Uterus (tissue), 4 donors: ENCODE data around the gene GRIN2A. TPM values are rescaled to one million over a fixed set of nuclear protein-coding genes. Genes with fewer than 3 reads are reported as not detected.

Experiments used
- DNase-seq, 2 donors: peaks; one replicate each; pipeline ENCODE4 v3.0.0-alpha.2; 2019 to 2020
- H3K27ac ChIP-seq, 2 donors: fragments of 200-600 bp; sonication (generic); 1 replicate in 1 of 2; 2 replicates in 1 of 2; pipeline ENCODE4 v1.5.1; 2016 to 2018
- H3K27me3 ChIP-seq, 2 donors: fragments of 200-600 bp; sonication (generic); one replicate each; pipeline ENCODE4 v1.5.1; 2018 to 2019; ENCODE audit warnings: control low read depth in 1 of 2
- H3K36me3 ChIP-seq, 2 donors: fragments of 200-600 bp; sonication (generic); one replicate each; pipeline ENCODE4 v1.5.1; 2019; ENCODE audit warnings: control low read depth in 1 of 2
- H3K4me1 ChIP-seq, 2 donors: fragments of 200-600 bp; sonication (generic); one replicate each; pipeline ENCODE4 v1.5.1; 2018 to 2019; ENCODE audit warnings: control low read depth in 1 of 2
- H3K4me3 ChIP-seq, 2 donors: fragments of 200-600 bp; sonication (generic); 1 replicate in 1 of 2; 2 replicates in 1 of 2; pipeline ENCODE4 v1.5.1; 2018 to 2019; ENCODE audit warnings: mild to moderate bottlenecking in 1 of 2
- H3K9me3 ChIP-seq, 2 donors: fragments of 200-600 bp; sonication (generic); one replicate each; pipeline ENCODE4 v1.5.1; 2019; ENCODE audit warnings: control low read depth in 1 of 2
- POLR2A ChIP-seq, 2 donors: fragments of 450-650 bp; IDR thresholded peaks; one replicate each; pipeline ENCODE4 v1.6.1; 2016; ENCODE audit warnings: antibody characterized with exemption in 2 of 2, mild to moderate bottlenecking in 1 of 2, moderate library complexity in 1 of 2
- intact Hi-C: fragments of 100-400 bp; cut with DNase I; formaldehyde crosslinking; loops from one replicate; pipeline ENCODE4 v1.15.1; 2023; ENCODE audit warnings: low total_unique reads
- total RNA-seq, 4 donors: library from RNA; depleted of rRNA in 3 of 4; stranded (reverse); fragments of >200 nt in 3 of 4; gene quantifications; one replicate each; pipeline versions ENCODE4 v1.1.0 to v1.2.4, GENCODE V29; 2014 to 2023
- TF ChIP-seq, protein P1 (sequence below), 4 experiments: fragments of 200-600 bp in 2 of 4; fragments of 450-650 bp in 2 of 4; sonication (generic) in 2 of 4; IDR thresholded peaks; one replicate each; pipeline ENCODE4 v1.5.1; 2016 to 2019; ENCODE audit warnings: antibody characterized with exemption in 4 of 4, mild to moderate bottlenecking in 2 of 4, moderate library complexity in 1 of 4
- donor health status: DM: yes; HTN: yes; CAD: no.

Gene GRIN2A
- total RNA-seq, 4 donors from 2014 or later = under 0.01 to 2.4 (median 0.56) TPM

DNA sequence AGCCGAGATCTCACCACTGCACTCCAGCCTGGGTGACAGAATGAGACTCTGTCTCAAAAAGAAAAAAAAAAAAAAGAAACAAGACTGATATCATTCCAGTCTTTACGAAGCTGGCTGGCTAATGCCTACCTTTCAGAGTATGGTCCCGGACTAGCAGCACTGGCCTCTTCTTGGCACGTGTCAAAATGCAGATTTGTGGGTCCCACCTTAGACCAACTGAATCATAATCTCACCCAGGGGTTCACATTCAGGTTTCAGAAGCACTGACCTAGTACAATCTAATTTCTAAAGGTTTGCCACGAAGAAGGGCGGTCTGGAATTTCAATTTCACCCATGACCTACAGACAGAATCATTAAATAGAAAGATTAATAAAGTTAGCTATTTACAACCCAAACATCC lies 43.4 kb upstream of the GRIN2A start:
- H3K36me3 ChIP-seq = no peaks in the 10 kb centered on the region
- H3K9me3 ChIP-seq = no peaks in the 10 kb centered on the region
- no peak for DNase-seq
- H3K27ac ChIP-seq = no peak overlapping the region
- H3K4me3 ChIP-seq = no peak overlapping the region
- TF ChIP-seq, protein P1, sequence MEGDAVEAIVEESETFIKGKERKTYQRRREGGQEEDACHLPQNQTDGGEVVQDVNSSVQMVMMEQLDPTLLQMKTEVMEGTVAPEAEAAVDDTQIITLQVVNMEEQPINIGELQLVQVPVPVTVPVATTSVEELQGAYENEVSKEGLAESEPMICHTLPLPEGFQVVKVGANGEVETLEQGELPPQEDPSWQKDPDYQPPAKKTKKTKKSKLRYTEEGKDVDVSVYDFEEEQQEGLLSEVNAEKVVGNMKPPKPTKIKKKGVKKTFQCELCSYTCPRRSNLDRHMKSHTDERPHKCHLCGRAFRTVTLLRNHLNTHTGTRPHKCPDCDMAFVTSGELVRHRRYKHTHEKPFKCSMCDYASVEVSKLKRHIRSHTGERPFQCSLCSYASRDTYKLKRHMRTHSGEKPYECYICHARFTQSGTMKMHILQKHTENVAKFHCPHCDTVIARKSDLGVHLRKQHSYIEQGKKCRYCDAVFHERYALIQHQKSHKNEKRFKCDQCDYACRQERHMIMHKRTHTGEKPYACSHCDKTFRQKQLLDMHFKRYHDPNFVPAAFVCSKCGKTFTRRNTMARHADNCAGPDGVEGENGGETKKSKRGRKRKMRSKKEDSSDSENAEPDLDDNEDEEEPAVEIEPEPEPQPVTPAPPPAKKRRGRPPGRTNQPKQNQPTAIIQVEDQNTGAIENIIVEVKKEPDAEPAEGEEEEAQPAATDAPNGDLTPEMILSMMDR (IDR thresholded peaks at IDR 0.05) = no peak
- TF ChIP-seq POLR2A (IDR thresholded peaks at IDR 0.05) = no peak
- intact Hi-C loops = no loop called here
- no peaks in the 10 kb centered on the region for H3K4me1 ChIP-seq
- no peaks in the 10 kb centered on the region for H3K27me3 ChIP-seq

DNA sequence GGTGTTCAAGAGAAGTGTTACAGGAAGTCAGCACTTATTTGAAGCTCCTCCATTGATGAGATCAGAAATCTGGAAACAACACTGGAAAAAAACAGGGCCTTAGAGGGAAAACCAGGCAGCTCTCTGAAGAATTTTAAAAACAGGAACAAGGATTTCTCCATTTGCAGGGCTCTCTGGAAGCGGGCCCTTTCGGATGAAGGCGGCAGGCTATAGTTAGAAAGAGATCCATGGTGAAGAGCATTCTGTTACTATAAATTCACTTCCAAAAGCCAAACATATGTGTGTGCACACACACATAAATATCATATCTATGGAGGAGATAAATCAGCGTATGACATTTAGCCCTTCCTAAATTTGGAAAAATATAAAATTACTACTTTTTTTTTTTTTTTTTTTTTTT lies 42.6 kb upstream of the GRIN2A start:
- no peak for DNase-seq
- no peak for TF ChIP-seq POLR2A (IDR thresholded peaks at IDR 0.05)
- TF ChIP-seq, protein P1 (IDR thresholded peaks at IDR 0.05) = no peak
- Histone ChIP-seq H3K4me3 (no peak overlapping the region), H3K9me3 (no peaks in the 10 kb centered on the region), H3K27ac (no peak overlapping the region), H3K4me1 (no peaks in the 10 kb centered on the region), H3K27me3 (no peaks in the 10 kb centered on the region), H3K36me3 (no peaks in the 10 kb centered on the region)
- intact Hi-C loops = no loop called here

DNA sequence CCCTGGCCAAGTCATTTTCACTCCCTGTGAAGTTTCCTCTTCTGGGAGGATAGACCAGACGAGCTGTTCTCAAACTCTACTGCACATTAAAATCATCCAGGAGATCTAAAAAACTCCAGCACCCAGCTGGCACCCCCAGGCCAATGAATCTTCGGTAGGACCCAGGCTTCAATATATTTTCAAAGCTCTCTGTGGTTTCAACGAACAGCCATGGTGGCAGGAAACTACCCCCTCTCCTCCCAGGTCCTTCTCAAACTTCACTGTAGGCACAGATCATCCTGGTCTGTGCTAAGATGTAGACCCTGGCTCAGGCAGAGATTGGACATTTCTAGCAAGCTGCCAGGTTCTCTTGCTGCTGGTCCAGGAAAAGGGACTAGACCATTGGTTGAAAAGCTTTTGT lies 38.7 kb upstream of the GRIN2A start:
- H3K36me3 ChIP-seq = no peaks in the 10 kb centered on the region
- H3K4me1 ChIP-seq = no peaks in the 10 kb centered on the region
- intact Hi-C loops = no loop called here
- TF ChIP-seq, protein P1 (IDR thresholded peaks at IDR 0.05) = no peak
- H3K9me3 ChIP-seq = no peaks in the 10 kb centered on the region
- no peak overlapping the region for H3K4me3 ChIP-seq
- H3K27ac ChIP-seq = no peak overlapping the region
- no peaks in the 10 kb centered on the region for H3K27me3 ChIP-seq
- no peak for DNase-seq

DNA sequence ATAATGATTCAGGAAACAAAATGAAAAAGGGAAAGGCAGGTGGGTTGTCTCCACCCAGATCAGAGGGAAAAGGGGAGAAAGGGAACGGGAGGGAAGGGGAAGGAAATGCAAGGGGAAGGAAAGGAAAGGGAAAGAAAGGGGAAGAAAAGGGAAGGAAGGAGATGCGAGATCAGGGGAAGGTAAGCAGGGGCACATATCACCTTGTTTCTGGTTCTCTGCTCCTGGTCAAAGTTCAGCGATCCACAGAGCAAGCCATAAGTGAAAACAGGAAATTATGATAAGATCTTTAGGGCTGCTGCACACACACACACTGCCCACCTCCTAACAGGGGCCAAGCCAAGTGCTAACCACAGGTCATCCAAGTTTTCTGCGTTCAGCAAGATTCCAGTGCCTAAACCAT lies 37.5 kb upstream of the GRIN2A start:
- H3K4me3 ChIP-seq = no peak overlapping the region
- intact Hi-C loops = no loop called here

DNA sequence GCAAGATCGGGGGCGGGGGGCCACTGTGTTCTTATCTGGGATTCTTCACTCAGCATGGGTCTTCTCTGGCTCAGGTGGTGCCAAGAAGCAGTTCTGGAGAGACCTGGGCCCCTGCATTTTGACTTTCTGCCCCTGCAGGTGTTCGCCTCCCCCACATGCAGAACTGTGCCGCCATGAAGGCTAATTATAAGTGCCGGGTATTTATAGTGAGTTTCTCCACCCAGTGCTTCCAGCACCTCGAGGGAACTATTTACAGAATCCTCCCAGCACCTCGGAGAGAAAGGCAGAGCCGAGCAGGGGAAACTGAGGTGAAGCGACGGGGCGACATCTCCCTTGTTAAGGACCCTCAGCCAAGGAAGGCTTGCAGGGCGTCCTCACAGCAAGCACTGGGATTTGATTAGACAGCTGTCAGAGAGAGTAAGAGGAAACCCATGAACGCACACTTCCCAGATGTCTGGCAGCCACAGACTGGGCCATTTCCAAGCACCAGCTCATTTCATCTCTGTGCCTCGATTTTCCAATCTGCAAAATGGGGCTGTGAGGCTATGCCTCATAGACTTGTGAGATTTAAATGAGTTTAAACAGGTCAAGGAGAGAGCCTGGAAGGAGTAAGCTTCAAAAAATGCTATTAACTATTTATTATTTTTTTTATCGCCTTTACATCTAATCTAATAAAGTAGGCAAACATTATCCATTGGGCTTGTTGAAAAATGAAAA lies 36.4 kb upstream of the GRIN2A start:
- TF ChIP-seq, protein P1 (IDR thresholded peaks at IDR 0.05) = no peak
- TF ChIP-seq POLR2A (IDR thresholded peaks at IDR 0.05) = no peak
- no peaks in the 10 kb centered on the region for H3K4me1 ChIP-seq
- H3K4me3 ChIP-seq = no peak overlapping the region
- no peak overlapping the region for H3K27ac ChIP-seq
- intact Hi-C loops = no loop called here
- no peaks in the 10 kb centered on the region for H3K36me3 ChIP-seq
- no peaks in the 10 kb centered on the region for H3K9me3 ChIP-seq
- DNase-seq = no peak
- H3K27me3 ChIP-seq = no peaks in the 10 kb centered on the region

More for the DNA sequence above, 37.5 kb upstream of the GRIN2A start:
- Histone ChIP-seq H3K27me3 (no peaks in the 10 kb centered on the region), H3K9me3 (no peaks in the 10 kb centered on the region), H3K27ac (no peak overlapping the region), H3K36me3 (no peaks in the 10 kb centered on the region), H3K4me1 (no peaks in the 10 kb centered on the region)
- DNase-seq = no peak
- TF ChIP-seq, protein P1 (IDR thresholded peaks at IDR 0.05) = no peak
- no peak for TF ChIP-seq POLR2A (IDR thresholded peaks at IDR 0.05)
